Activated naive CD8-positive, alpha-beta T cell treated with anti-CD3 and anti-CD28 coated beads, Interleukin-2, amount 10 ng/mL, durations not matched to agents 7 days and 5 days (primary cell): ENCODE data around the gene NFAM1. TPM values are rescaled to one million over a fixed set of nuclear protein-coding genes. Genes with fewer than 3 reads are reported as not detected.
A peak's percentile ranks its signal among the peaks of the same experiment; 100 is the strongest.

Experiments
- ATAC-seq: fragments of 150-1000 bp; cut with Tn5 transposase; one replicate; pipeline ENCODE4 v1.10.0; 2021; ENCODE audit warnings: low read depth, moderate library complexity
- POLR2A ChIA-PET: fragments of 350-600 bp; sonication (Branson Sonifier 250); formaldehyde crosslinking; loops from one replicate; lab custom pipeline; 2021; ENCODE audit warnings: antibody characterized with exemption; lab: Charles Lee
- DNase-seq: peaks from one replicate; pipeline ENCODE4 v3.0.0; 2021
- H3K27ac Mint-ChIP-seq: one replicate; pipeline ENCODE4 v1.8.0; 2022; ENCODE audit warnings: mild to moderate bottlenecking, mixed read lengths
- H3K27me3 Mint-ChIP-seq: one replicate; pipeline ENCODE4 v1.8.0; 2022; ENCODE audit warnings: mild to moderate bottlenecking, moderate library complexity, mixed read lengths
- H3K36me3 Mint-ChIP-seq: one replicate; pipeline ENCODE4 v1.8.0; 2021; ENCODE audit warnings: mild to moderate bottlenecking, mixed read lengths
- H3K4me1 Mint-ChIP-seq: one replicate; pipeline ENCODE4 v1.8.0; 2021; ENCODE audit warnings: mixed read lengths
- H3K4me3 Mint-ChIP-seq: one replicate; pipeline ENCODE4 v1.8.0; 2022; ENCODE audit warnings: mild to moderate bottlenecking, moderate library complexity, mixed read lengths
- H3K9me3 Mint-ChIP-seq: one replicate; pipeline ENCODE4 v1.8.0; 2021; ENCODE audit warnings: mixed read lengths
- total RNA-seq, 2 experiments: library from RNA; stranded (reverse); gene quantifications; one replicate each; pipeline ENCODE4 v1.2.3, GENCODE V29; 2021

NFAM1 gene
- total RNA-seq, 2 experiments from 2014 or later = 0.22 to 0.26 TPM

GRCh38 chr22:42346722-42347121, 85.5 kb downstream of the NFAM1 start:
- H3K27ac Mint-ChIP-seq = no peak overlapping the region
- peaks cover 15% of the 10 kb centered on the region for H3K27me3 Mint-ChIP-seq
- no peak for DNase-seq
- no peaks in the 10 kb centered on the region for H3K36me3 Mint-ChIP-seq
- no peaks in the 10 kb centered on the region for H3K4me1 Mint-ChIP-seq
- H3K4me3 Mint-ChIP-seq = no peak overlapping the region
- H3K9me3 Mint-ChIP-seq = no peaks in the 10 kb centered on the region
- no peak for ATAC-seq
- POLR2A ChIA-PET = no interaction called here

- Mint-ChIP-seq H3K27me3 (peaks cover 12% of the 10 kb centered on the region), H3K4me1 (no peaks in the 10 kb centered on the region), H3K36me3 (no peaks in the 10 kb centered on the region), H3K9me3 (no peaks in the 10 kb centered on the region), H3K27ac (no peak overlapping the region), H3K4me3 (no peak overlapping the region)
- POLR2A ChIA-PET = interaction anchor here (0.5 to 1.8 kb wide), 2 partner anchors 17 to 21 kb away, joined by 4 read pairs; no protein-coding TSS in a partner anchor
- no peak for DNase-seq
- ATAC-seq = no peak
Measured at GRCh38 chr22:42345458-42345857, 86.7 kb downstream of the NFAM1 start.

- H3K36me3 Mint-ChIP-seq = no peaks in the 10 kb centered on the region
- no peaks in the 10 kb centered on the region for H3K4me1 Mint-ChIP-seq
- POLR2A ChIA-PET = interaction anchor here (1.8 kb wide), 1 partner anchor 16 kb away, joined by 4 read pairs; no protein-coding TSS in a partner anchor
- ATAC-seq = no peak
- DNase-seq = no peak
- H3K27me3 Mint-ChIP-seq = peaks cover 12% of the 10 kb centered on the region
- H3K4me3 Mint-ChIP-seq = peak overlapping the region; percentile 57
- no peaks in the 10 kb centered on the region for H3K9me3 Mint-ChIP-seq
- H3K27ac Mint-ChIP-seq = no peak overlapping the region
Measured at GRCh38 chr22:42344361-42344905, 87.8 kb downstream of the NFAM1 start.

GRCh38 chr22:42343531-42344081, 88.6 kb downstream of the NFAM1 start:
- Mint-ChIP-seq H3K4me3 (no peak overlapping the region), H3K27me3 (peaks cover 12% of the 10 kb centered on the region), H3K27ac (no peak overlapping the region), H3K36me3 (no peaks in the 10 kb centered on the region), H3K4me1 (no peaks in the 10 kb centered on the region), H3K9me3 (no peaks in the 10 kb centered on the region)
- POLR2A ChIA-PET = no interaction called here
- DNase-seq = peak; percentile 48
- peak; percentile 66 for ATAC-seq

GRCh38 chr22:42343121-42343454, 89.1 kb downstream of the NFAM1 start:
- H3K36me3 Mint-ChIP-seq = no peaks in the 10 kb centered on the region
- no peak overlapping the region for H3K27ac Mint-ChIP-seq
- ATAC-seq (peak; percentile 7), DNase-seq (no peak)
- peaks cover 12% of the 10 kb centered on the region for H3K27me3 Mint-ChIP-seq
- peak overlapping the region; percentile 56 for H3K4me3 Mint-ChIP-seq
- no peaks in the 10 kb centered on the region for H3K9me3 Mint-ChIP-seq
- no peaks in the 10 kb centered on the region for H3K4me1 Mint-ChIP-seq
- POLR2A ChIA-PET = no interaction called here

- POLR2A ChIA-PET = interaction anchor here (0.5 kb wide), 1 partner anchor 456 kb away, joined by 3 read pairs; no protein-coding TSS in a partner anchor
- Mint-ChIP-seq H3K9me3 (no peaks in the 10 kb centered on the region), H3K27ac (peak overlapping the region; percentile 48), H3K4me3 (peak overlapping the region; percentile 56), H3K27me3 (peaks cover 12% of the 10 kb centered on the region), H3K36me3 (no peaks in the 10 kb centered on the region), H3K4me1 (no peaks in the 10 kb centered on the region)
- no peak for DNase-seq
- ATAC-seq = no peak
Measured at GRCh38 chr22:42342426-42343120, 89.6 kb downstream of the NFAM1 start.

- no peak for ATAC-seq
- POLR2A ChIA-PET = interaction anchor here (0.5 kb wide), 1 partner anchor 455 kb away, joined by 3 read pairs; no protein-coding TSS in a partner anchor
- no peak for DNase-seq
- H3K36me3 Mint-ChIP-seq = no peaks in the 10 kb centered on the region
- peak overlapping the region; percentile 11 for H3K4me3 Mint-ChIP-seq
- no peak overlapping the region for H3K27ac Mint-ChIP-seq
- peaks cover 12% of the 10 kb centered on the region for H3K27me3 Mint-ChIP-seq
- no peaks in the 10 kb centered on the region for H3K4me1 Mint-ChIP-seq
- no peaks in the 10 kb centered on the region for H3K9me3 Mint-ChIP-seq
Measured at GRCh38 chr22:42341779-42342178, 90.4 kb downstream of the NFAM1 start.

- no peak overlapping the region for H3K27ac Mint-ChIP-seq
- DNase-seq (no peak), ATAC-seq (no peak)
- POLR2A ChIA-PET = no interaction called here
- H3K9me3 Mint-ChIP-seq = no peaks in the 10 kb centered on the region
- no peaks in the 10 kb centered on the region for H3K36me3 Mint-ChIP-seq
- H3K27me3 Mint-ChIP-seq = peaks cover 12% of the 10 kb centered on the region
- no peaks in the 10 kb centered on the region for H3K4me1 Mint-ChIP-seq
- H3K4me3 Mint-ChIP-seq = no peak overlapping the region
Measured at GRCh38 chr22:42340829-42341383, 91.3 kb downstream of the NFAM1 start.

GRCh38 chr22:42340150-42340549, 92.1 kb downstream of the NFAM1 start:
- POLR2A ChIA-PET = no interaction called here
- H3K4me3 Mint-ChIP-seq = no peak overlapping the region
- no peak for ATAC-seq
- H3K9me3 Mint-ChIP-seq = no peaks in the 10 kb centered on the region
- peaks cover 12% of the 10 kb centered on the region for H3K27me3 Mint-ChIP-seq
- DNase-seq = no peak
- H3K36me3 Mint-ChIP-seq = no peaks in the 10 kb centered on the region
- H3K27ac Mint-ChIP-seq = no peak overlapping the region
- H3K4me1 Mint-ChIP-seq = no peaks in the 10 kb centered on the region

- H3K36me3 Mint-ChIP-seq = no peaks in the 10 kb centered on the region
- DNase-seq = no peak
- peaks cover 12% of the 10 kb centered on the region for H3K27me3 Mint-ChIP-seq
- POLR2A ChIA-PET = no interaction called here
- H3K4me1 Mint-ChIP-seq = no peaks in the 10 kb centered on the region
- H3K9me3 Mint-ChIP-seq = no peaks in the 10 kb centered on the region
- no peak overlapping the region for H3K27ac Mint-ChIP-seq
- ATAC-seq = no peak
- no peak overlapping the region for H3K4me3 Mint-ChIP-seq
Measured at GRCh38 chr22:42338479-42338878, 93.7 kb downstream of the NFAM1 start.

- DNase-seq (no peak), ATAC-seq (no peak)
- H3K27ac Mint-ChIP-seq = no peak overlapping the region
- no peak overlapping the region for H3K4me3 Mint-ChIP-seq
- peaks cover 6% of the 10 kb centered on the region for H3K27me3 Mint-ChIP-seq
- no peaks in the 10 kb centered on the region for H3K36me3 Mint-ChIP-seq
- POLR2A ChIA-PET = no interaction called here
- no peaks in the 10 kb centered on the region for H3K9me3 Mint-ChIP-seq
- no peaks in the 10 kb centered on the region for H3K4me1 Mint-ChIP-seq
Measured at GRCh38 chr22:42337356-42337755, 94.8 kb downstream of the NFAM1 start.

GRCh38 chr22:42336527-42337227, 95.5 kb downstream of the NFAM1 start:
- Mint-ChIP-seq H3K36me3 (no peaks in the 10 kb centered on the region), H3K27ac (no peak overlapping the region), H3K4me1 (no peaks in the 10 kb centered on the region), H3K27me3 (no peaks in the 10 kb centered on the region), H3K9me3 (no peaks in the 10 kb centered on the region), H3K4me3 (no peak overlapping the region)
- no peak for ATAC-seq
- POLR2A ChIA-PET = no interaction called here
- DNase-seq = no peak

GRCh38 chr22:42335839-42336378, 96.3 kb downstream of the NFAM1 start:
- DNase-seq = no peak
- H3K4me3 Mint-ChIP-seq = no peak overlapping the region
- POLR2A ChIA-PET = no interaction called here
- no peaks in the 10 kb centered on the region for H3K4me1 Mint-ChIP-seq
- no peaks in the 10 kb centered on the region for H3K9me3 Mint-ChIP-seq
- no peaks in the 10 kb centered on the region for H3K27me3 Mint-ChIP-seq
- no peak for ATAC-seq
- H3K36me3 Mint-ChIP-seq = no peaks in the 10 kb centered on the region
- H3K27ac Mint-ChIP-seq = no peak overlapping the region
